Measurements from ENCODE around the gene CDC73.
"Not testable (repeated sequence)": the region's sequence is repeated elsewhere in the genome, so short reads cannot be mapped to it uniquely, and the experiment has no call there.

CDC73 gene

GRCh38 chr1:193219391-193219790, 97.6 kb downstream of the CDC73 start:
- Histone ChIP-seq H3K4me1 (ENCODE audit: control insufficient read depth, insufficient read depth, low read length) (0 out of 2 replicates have a peak, but pooled peaks cover 1% of the 10 kb centered on the region), H3K36me3 (ENCODE audit: control insufficient read depth, insufficient read depth, low read length) (no peaks in the 10 kb centered on the region; the same call in 1 of the 2 replicates), H3K27ac (ENCODE audit: low read length) (no peak overlapping the region), H3K9me3 (ENCODE audit: control insufficient read depth, insufficient read depth, low read length) (no peaks in the 10 kb centered on the region), H3K4me3 (ENCODE audit: low read length) (no peak overlapping the region), H3K27me3 (ENCODE audit: control insufficient read depth, insufficient read depth, low read length) (no peaks in the 10 kb centered on the region)
- WGBS (ENCODE audit: insufficient coverage, insufficient read length) = no CpG with 5 or more reads among the region's 4 CpGs
- DNase-seq (ENCODE audit: low read depth, low spot score) = no peak

GRCh38 chr1:193221651-193222050, 99.8 kb downstream of the CDC73 start:
- no peak for DNase-seq (ENCODE audit: low read depth, low spot score)
- Histone ChIP-seq H3K27me3 (ENCODE audit: control insufficient read depth, insufficient read depth, low read length) (no peaks in the 10 kb centered on the region), H3K4me3 (ENCODE audit: low read length) (no peak overlapping the region), H3K9me3 (ENCODE audit: control insufficient read depth, insufficient read depth, low read length) (no peaks in the 10 kb centered on the region), H3K36me3 (ENCODE audit: control insufficient read depth, insufficient read depth, low read length) (no peaks in the 10 kb centered on the region; the same call in 1 of the 2 replicates), H3K4me1 (ENCODE audit: control insufficient read depth, insufficient read depth, low read length) (0 out of 2 replicates have a peak, but pooled peaks cover 1% of the 10 kb centered on the region), H3K27ac (ENCODE audit: low read length) (no peak overlapping the region)

GRCh38 chr1:193222056-193222615, 100.3 kb downstream of the CDC73 start:
- Histone ChIP-seq H3K9me3 (ENCODE audit: control insufficient read depth, insufficient read depth, low read length) (no peaks in the 10 kb centered on the region), H3K36me3 (ENCODE audit: control insufficient read depth, insufficient read depth, low read length) (no peaks in the 10 kb centered on the region; the same call in 1 of the 2 replicates)

GRCh38 chr1:193229136-193229535, 107.3 kb downstream of the CDC73 start:
- H3K27ac ChIP-seq (ENCODE audit: low read length) = no peak overlapping the region
- H3K27me3 ChIP-seq (ENCODE audit: control insufficient read depth, insufficient read depth, low read length) = no peaks in the 10 kb centered on the region
- no CpG with 5 or more reads among the region's 3 CpGs for WGBS (ENCODE audit: insufficient coverage, insufficient read length)
- DNase-seq (ENCODE audit: low read depth, low spot score) = no peak
- H3K4me3 ChIP-seq (ENCODE audit: low read length) = no peak overlapping the region
- no peaks in the 10 kb centered on the region for H3K4me1 ChIP-seq (ENCODE audit: control insufficient read depth, insufficient read depth, low read length)
- no peaks in the 10 kb centered on the region for H3K36me3 ChIP-seq (ENCODE audit: control insufficient read depth, insufficient read depth, low read length)
- no peaks in the 10 kb centered on the region for H3K9me3 ChIP-seq (ENCODE audit: control insufficient read depth, insufficient read depth, low read length)

More at GRCh38 chr1:193222056-193222615, 100.3 kb downstream of the CDC73 start:
- DNase-seq (ENCODE audit: low read depth, low spot score) = no peak
- Histone ChIP-seq H3K4me1 (ENCODE audit: control insufficient read depth, insufficient read depth, low read length) (0 out of 2 replicates have a peak, but pooled peaks cover 1% of the 10 kb centered on the region), H3K4me3 (ENCODE audit: low read length) (no peak overlapping the region), H3K27me3 (ENCODE audit: control insufficient read depth, insufficient read depth, low read length) (no peaks in the 10 kb centered on the region), H3K27ac (ENCODE audit: low read length) (no peak overlapping the region)
- no CpG with 5 or more reads among the region's 8 CpGs for WGBS (ENCODE audit: insufficient coverage, insufficient read length)

- not testable (repeated sequence) for H3K36me3 ChIP-seq (ENCODE audit: control insufficient read depth, insufficient read depth, low read length); H3K27me3 ChIP-seq (ENCODE audit: control insufficient read depth, insufficient read depth, low read length); H3K4me3 ChIP-seq (ENCODE audit: low read length); H3K4me1 ChIP-seq (ENCODE audit: control insufficient read depth, insufficient read depth, low read length); H3K27ac ChIP-seq (ENCODE audit: low read length); H3K9me3 ChIP-seq (ENCODE audit: control insufficient read depth, insufficient read depth, low read length); DNase-seq (ENCODE audit: low read depth, low spot score)
Measured at GRCh38 chr1:193231146-193231545, 109.3 kb downstream of the CDC73 start.

GRCh38 chr1:193234530-193234929, 112.7 kb downstream of the CDC73 start:
- Histone ChIP-seq H3K4me1 (ENCODE audit: control insufficient read depth, insufficient read depth, low read length) (no peaks in the 10 kb centered on the region), H3K9me3 (ENCODE audit: control insufficient read depth, insufficient read depth, low read length) (no peaks in the 10 kb centered on the region), H3K4me3 (ENCODE audit: low read length) (no peak overlapping the region), H3K27ac (ENCODE audit: low read length) (no peak overlapping the region), H3K36me3 (ENCODE audit: control insufficient read depth, insufficient read depth, low read length) (no peaks in the 10 kb centered on the region), H3K27me3 (ENCODE audit: control insufficient read depth, insufficient read depth, low read length) (no peaks in the 10 kb centered on the region)
- WGBS (ENCODE audit: insufficient coverage, insufficient read length) = no CpG with 5 or more reads among the region's 1 CpG
- no peak for DNase-seq (ENCODE audit: low read depth, low spot score)

GRCh38 chr1:193237381-193237978, 115.6 kb downstream of the CDC73 start:
- no peaks in the 10 kb centered on the region for H3K9me3 ChIP-seq (ENCODE audit: control insufficient read depth, insufficient read depth, low read length)
- no peaks in the 10 kb centered on the region for H3K27me3 ChIP-seq (ENCODE audit: control insufficient read depth, insufficient read depth, low read length)
- no peak overlapping the region for H3K4me3 ChIP-seq (ENCODE audit: low read length)
- no peak for DNase-seq (ENCODE audit: low read depth, low spot score)
- H3K36me3 ChIP-seq (ENCODE audit: control insufficient read depth, insufficient read depth, low read length) = no peaks in the 10 kb centered on the region
- no peak overlapping the region for H3K27ac ChIP-seq (ENCODE audit: low read length)
- H3K4me1 ChIP-seq (ENCODE audit: control insufficient read depth, insufficient read depth, low read length) = no peaks in the 10 kb centered on the region
- no CpG with 5 or more reads among the region's 15 CpGs for WGBS (ENCODE audit: insufficient coverage, insufficient read length)

- WGBS (ENCODE audit: insufficient coverage, insufficient read length) = no CpG with 5 or more reads among the region's 1 CpG
- no peaks in the 10 kb centered on the region for H3K4me1 ChIP-seq (ENCODE audit: control insufficient read depth, insufficient read depth, low read length)
Measured at GRCh38 chr1:193240609-193241008, 118.8 kb downstream of the CDC73 start.

GRCh38 chr1:193241132-193241827, 119.4 kb downstream of the CDC73 start:
- H3K9me3 ChIP-seq (ENCODE audit: control insufficient read depth, insufficient read depth, low read length) = no peaks in the 10 kb centered on the region
- H3K4me1 ChIP-seq (ENCODE audit: control insufficient read depth, insufficient read depth, low read length) = no peaks in the 10 kb centered on the region
- H3K4me3 ChIP-seq (ENCODE audit: low read length) = no peak overlapping the region
- H3K27ac ChIP-seq (ENCODE audit: low read length) = no peak overlapping the region
- WGBS (ENCODE audit: insufficient coverage, insufficient read length) = no CpG with 5 or more reads among the region's 7 CpGs
- DNase-seq (ENCODE audit: low read depth, low spot score) = no peak
- H3K27me3 ChIP-seq (ENCODE audit: control insufficient read depth, insufficient read depth, low read length) = no peaks in the 10 kb centered on the region
- no peaks in the 10 kb centered on the region for H3K36me3 ChIP-seq (ENCODE audit: control insufficient read depth, insufficient read depth, low read length)

More at GRCh38 chr1:193240609-193241008, 118.8 kb downstream of the CDC73 start:
- no peaks in the 10 kb centered on the region for H3K9me3 ChIP-seq (ENCODE audit: control insufficient read depth, insufficient read depth, low read length)
- no peaks in the 10 kb centered on the region for H3K36me3 ChIP-seq (ENCODE audit: control insufficient read depth, insufficient read depth, low read length)
- no peak overlapping the region for H3K4me3 ChIP-seq (ENCODE audit: low read length)
- no peaks in the 10 kb centered on the region for H3K27me3 ChIP-seq (ENCODE audit: control insufficient read depth, insufficient read depth, low read length)
- DNase-seq (ENCODE audit: low read depth, low spot score) = no peak
- H3K27ac ChIP-seq (ENCODE audit: low read length) = no peak overlapping the region

- no CpG with 5 or more reads among the region's 4 CpGs for WGBS (ENCODE audit: insufficient coverage, insufficient read length)
- Histone ChIP-seq H3K4me1 (ENCODE audit: control insufficient read depth, insufficient read depth, low read length) (no peaks in the 10 kb centered on the region), H3K9me3 (ENCODE audit: control insufficient read depth, insufficient read depth, low read length) (no peaks in the 10 kb centered on the region), H3K4me3 (ENCODE audit: low read length) (no peak overlapping the region), H3K27ac (ENCODE audit: low read length) (no peak overlapping the region), H3K36me3 (ENCODE audit: control insufficient read depth, insufficient read depth, low read length) (no peaks in the 10 kb centered on the region), H3K27me3 (ENCODE audit: control insufficient read depth, insufficient read depth, low read length) (no peaks in the 10 kb centered on the region)
- DNase-seq (ENCODE audit: low read depth, low spot score) = no peak
Measured at GRCh38 chr1:193242000-193242399, 120.2 kb downstream of the CDC73 start.
